Measurements from ENCODE around the gene INAFM2.

DNA sequence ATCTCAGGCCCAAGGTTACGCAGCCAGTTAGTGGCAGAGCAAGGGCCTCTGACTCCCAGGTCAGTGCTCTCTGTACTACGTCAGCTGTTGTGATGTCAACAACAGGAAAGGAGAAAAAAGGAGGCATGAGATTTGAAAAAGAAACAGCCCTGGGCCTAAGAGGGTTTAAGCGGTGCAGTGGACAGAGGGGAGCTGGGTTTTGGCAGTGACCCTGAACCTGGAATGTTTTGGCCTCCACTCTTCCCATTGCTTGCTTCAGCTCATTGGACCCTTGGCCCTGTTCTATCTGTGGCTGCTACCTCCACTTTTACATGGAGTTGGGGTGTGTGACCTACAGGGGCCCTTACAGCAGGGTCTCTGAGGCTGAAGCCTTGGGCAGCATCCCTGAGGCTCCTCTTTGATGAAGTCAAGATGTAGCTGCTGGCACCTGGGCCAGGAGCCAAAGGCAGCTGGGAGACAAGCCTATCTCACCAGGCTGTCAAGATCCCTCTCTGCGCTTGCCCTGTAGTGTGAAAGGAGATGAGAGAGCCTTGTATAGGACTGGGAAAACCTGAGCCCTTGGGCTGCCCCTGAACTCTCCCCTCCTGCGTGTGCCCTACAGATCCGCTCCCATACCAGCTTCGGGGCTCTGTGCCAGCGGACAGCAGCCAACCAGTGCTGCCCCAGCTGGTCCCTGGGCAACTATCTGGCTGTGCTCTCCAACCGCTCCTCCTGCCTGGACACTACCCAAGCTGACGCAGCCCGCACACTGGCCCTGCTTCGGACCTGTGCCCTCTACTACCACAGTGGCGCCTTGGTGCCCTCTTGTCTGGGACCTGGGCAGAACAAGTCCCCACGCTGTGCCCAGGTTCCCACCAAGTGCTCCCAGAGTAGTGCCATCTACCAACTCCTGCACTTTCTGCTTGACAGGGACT, 43.2 kb downstream of the INAFM2 start:
- TF ChIP-seq POLR2A (IDR thresholded peaks at IDR 0.05; ENCODE audit: low read depth, low read length) = no peak
- no peak for TF ChIP-seq POLR2AphosphoS5 (IDR thresholded peaks at IDR 0.05; ENCODE audit: low read depth, low read length)
